Loucy (cell line): ENCODE measurements around the gene CEBPB.

Source experiments
- H2AFZ ChIP-seq: fragments of 200-600 bp; sonication (generic); 2 replicates; pipeline ENCODE4 v1.6.0; 2016; ENCODE audit warnings: antibody characterized with exemption, mild to moderate bottlenecking, low read length, moderate library complexity
- H3F3A ChIP-seq: fragments of 200-600 bp; 2 replicates; pipeline ENCODE4 v1.6.0; 2016; ENCODE audit warnings: antibody characterized with exemption, low read depth, mild to moderate bottlenecking
- H3K27me3 ChIP-seq: fragments of 200-600 bp; sonication (generic); 2 replicates; pipeline ENCODE4 v1.6.1; 2014; ENCODE audit warnings: low read length, mild to moderate bottlenecking; ENCODE audit not compliant: insufficient read depth, poor library complexity, severe bottlenecking
- H3K36me3 ChIP-seq: fragments of 200-600 bp; sonication (generic); 2 replicates; pipeline ENCODE4 v1.6.1; 2016; ENCODE audit warnings: low read length; ENCODE audit not compliant: insufficient read depth
- H3K4me1 ChIP-seq: fragments of 200-600 bp; sonication (generic); 2 replicates; pipeline ENCODE4 v1.5.1; 2014; ENCODE audit warnings: low read length, mild to moderate bottlenecking; ENCODE audit not compliant: insufficient read depth, poor library complexity, severe bottlenecking
- H3K4me2 ChIP-seq: fragments of 200-600 bp; sonication (generic); 2 replicates; pipeline ENCODE4 v1.6.0; 2014; ENCODE audit warnings: antibody characterized with exemption, low read length, low read depth, mild to moderate bottlenecking; ENCODE audit not compliant: poor library complexity, severe bottlenecking
- H3K4me3 ChIP-seq: fragments of 200-600 bp; sonication (generic); 2 replicates; pipeline ENCODE4 v1.5.1; 2014; ENCODE audit warnings: low read length, mild to moderate bottlenecking, mixed read lengths; ENCODE audit not compliant: poor library complexity, severe bottlenecking
- H3K79me2 ChIP-seq: fragments of 200-600 bp; sonication (generic); 2 replicates; pipeline ENCODE4 v1.6.1; 2014; ENCODE audit warnings: low read length; ENCODE audit not compliant: insufficient read depth
- H3K9ac ChIP-seq: fragments of 200-600 bp; sonication (generic); 2 replicates; pipeline ENCODE4 v1.6.0; 2014; ENCODE audit warnings: mild to moderate bottlenecking, low read depth, low read length, moderate library complexity; ENCODE audit not compliant: poor library complexity, severe bottlenecking
- H3K9me2 ChIP-seq: fragments of 200-600 bp; sonication (generic); replicated peaks from 2 replicates; pipeline ENCODE4 v1.6.1; 2016; ENCODE audit warnings: low read depth, low read length, mixed read lengths
- H3K9me3 ChIP-seq: fragments of 200-600 bp; sonication (generic); 2 replicates; pipeline ENCODE4 v1.6.1; 2014; ENCODE audit warnings: mild to moderate bottlenecking, antibody characterized with exemption, low read length, low read depth; ENCODE audit not compliant: insufficient read depth
- H4K20me1 ChIP-seq: fragments of 200-600 bp; sonication (generic); 2 replicates; pipeline ENCODE4 v1.6.0; 2014; ENCODE audit warnings: antibody characterized with exemption, low read length, mild to moderate bottlenecking; ENCODE audit not compliant: insufficient read depth, poor library complexity, severe bottlenecking
- CTCF ChIP-seq: fragments of 200-600 bp; sonication (generic); conservative IDR thresholded peaks from 2 replicates; pipeline ENCODE4 v1.5.1; 2014; ENCODE audit warnings: mild to moderate bottlenecking, antibody characterized with exemption, low read length
- EZH2phosphoT487 ChIP-seq: fragments of 200-600 bp; IDR thresholded peaks from 2 replicates; pipeline ENCODE4 v1.6.1; 2018; ENCODE audit warnings: antibody characterized with exemption, mild to moderate bottlenecking, moderate library complexity, borderline replicate concordance

The CEBPB gene

DNA sequence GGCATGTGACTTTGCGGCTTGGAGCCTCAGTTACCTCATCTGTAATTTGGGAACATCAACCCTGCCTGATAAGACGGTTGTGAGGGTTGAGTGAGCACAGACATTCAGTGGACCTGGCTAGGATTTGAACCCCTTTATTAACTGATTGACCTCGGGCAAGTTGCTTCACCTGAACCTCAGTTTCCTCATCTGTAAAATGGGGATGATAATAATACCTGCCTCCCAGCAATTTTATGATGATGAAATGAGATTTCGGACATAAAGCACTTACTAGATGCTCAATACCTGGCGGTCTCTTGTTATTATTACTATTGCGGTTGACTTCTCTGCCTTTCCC lies 51.5 kb downstream of the CEBPB start:
- no peaks in the 10 kb centered on the region for H3K79me2 ChIP-seq
- H3K36me3 ChIP-seq = no peaks in the 10 kb centered on the region
- no peaks in the 10 kb centered on the region for H4K20me1 ChIP-seq
- no peaks in the 10 kb centered on the region for H3K9me3 ChIP-seq
- H3K4me2 ChIP-seq = no peak overlapping the region
- no peak overlapping the region for H2AFZ ChIP-seq
- H3K9ac ChIP-seq = no peak overlapping the region
- TF ChIP-seq EZH2phosphoT487 (no peak), CTCF (no peak)
- no peaks in the 10 kb centered on the region for H3K4me1 ChIP-seq
- no peaks in the 10 kb centered on the region for H3K27me3 ChIP-seq
- no peaks in the 10 kb centered on the region for H3F3A ChIP-seq
- H3K9me2 ChIP-seq = no peaks in the 10 kb centered on the region
- no peak overlapping the region for H3K4me3 ChIP-seq
